AG20443 (cell line): Measurements from ENCODE around the gene PTCD1.
"Not testable (repeated sequence)": the region's sequence is repeated elsewhere in the genome, so short reads cannot be mapped to it uniquely, and the experiment has no call there.

Experiments
- DNase-seq: peaks from one replicate; pipeline ENCODE4 v3.0.0; 2012; ENCODE audit warnings: low spot score, mixed read lengths

The PTCD1 gene

GRCh38 chr7:99448855-99449254 lies 10.3 kb upstream of the PTCD1 start:
- no peak for DNase-seq

GRCh38 chr7:99447943-99448342 lies 9.3 kb upstream of the PTCD1 start:
- DNase-seq = no peak

- no peak for DNase-seq
Measured at GRCh38 chr7:99446096-99446495, 7.5 kb upstream of the PTCD1 start.

- no peak for DNase-seq
Measured at GRCh38 chr7:99440195-99440594, 1.6 kb upstream of the PTCD1 start.

GRCh38 chr7:99437946-99438572 lies 539 bp downstream of the PTCD1 start:
- no peak for DNase-seq

- no peak for DNase-seq
Measured at GRCh38 chr7:99433158-99433557, 5.4 kb downstream of the PTCD1 start.

- DNase-seq = not testable (repeated sequence)
Measured at GRCh38 chr7:99431756-99432540, 6.7 kb downstream of the PTCD1 start.

GRCh38 chr7:99429756-99430155 lies 8.8 kb downstream of the PTCD1 start:
- DNase-seq = no peak

- DNase-seq = no peak
Measured at GRCh38 chr7:99428972-99429566, 9.5 kb downstream of the PTCD1 start.

GRCh38 chr7:99424932-99425730 lies 13.5 kb downstream of the PTCD1 start:
- DNase-seq = no peak

GRCh38 chr7:99422625-99423024 lies 16.0 kb downstream of the PTCD1 start:
- no peak for DNase-seq

GRCh38 chr7:99422186-99422585 lies 16.4 kb downstream of the PTCD1 start:
- DNase-seq = no peak

- no peak for DNase-seq
Measured at GRCh38 chr7:99420986-99421385, 17.6 kb downstream of the PTCD1 start.

- DNase-seq = no peak
Measured at GRCh38 chr7:99420213-99420612, 18.4 kb downstream of the PTCD1 start.

- no peak for DNase-seq
Measured at GRCh38 chr7:99419323-99420021, 19.1 kb downstream of the PTCD1 start.

- DNase-seq = no peak
Measured at GRCh38 chr7:99418260-99418659, 20.3 kb downstream of the PTCD1 start.

- not testable (repeated sequence) for DNase-seq
Measured at GRCh38 chr7:99415513-99416127, 23.0 kb downstream of the PTCD1 start.

GRCh38 chr7:99410635-99411034 lies 28.0 kb downstream of the PTCD1 start:
- DNase-seq = no peak

GRCh38 chr7:99409806-99410205 lies 28.8 kb downstream of the PTCD1 start:
- no peak for DNase-seq

GRCh38 chr7:99409192-99409572 lies 29.4 kb downstream of the PTCD1 start:
- no peak for DNase-seq
